Measurements from ENCODE around the gene NMNAT2. TPM values are rescaled to one million over a fixed set of nuclear protein-coding genes. Genes with fewer than 3 reads are reported as not detected.

NMNAT2 gene
- total RNA-seq, 8 experiments from 2014 or later: 0.25 to 68.9 (median 37.4) TPM

GRCh38 chr1:183300828-183301227 is 117.4 kb downstream of the NMNAT2 start:
- Histone ChIP-seq H3K4me3 (no peak overlapping the region), H3K27ac (no peak overlapping the region), H3K4me1 (replicated peaks in 1 of 2) (peaks cover 17 to 21% of the 10 kb centered on the region in 2 donors)
- no peak for ATAC-seq (replicated peaks in 6 of 8)
- 83 to 100% (median 100%) methylated on average over 1 of the region's 1 CpG; no CpG with 5 or more reads in 3 of the 10 experiments for WGBS, 10 experiments
- in situ Hi-C loops (cut with MboI; ENCODE audit: low pct_unique_long_range_greater_than_20kb in 2 of 9, low sequenced_read_pairs in 9 of 9, unreplicated experiment in 9 of 9): no loop called here

- no peak overlapping the region for H3K4me3 ChIP-seq
- peaks cover 16 to 21% of the 10 kb centered on the region in 2 donors for H3K4me1 ChIP-seq (replicated peaks in 1 of 2)
- no peak for ATAC-seq (replicated peaks in 6 of 8)
- no peak overlapping the region for H3K27ac ChIP-seq
- in situ Hi-C loops (cut with MboI; ENCODE audit: low pct_unique_long_range_greater_than_20kb in 2 of 9, low sequenced_read_pairs in 9 of 9, unreplicated experiment in 9 of 9): no loop called here
Measured at GRCh38 chr1:183300395-183300794, 117.8 kb downstream of the NMNAT2 start.

- H3K4me1 ChIP-seq (replicated peaks in 1 of 2): peaks cover 5% of the 10 kb centered on the region in 2 donors
- H3K4me3 ChIP-seq: no peak overlapping the region
- WGBS, 10 experiments: 90 to 100% (median 97%) methylated on average over 1 to 4 of the region's 4 CpGs; no CpG with 5 or more reads in 2 of the 10 experiments
- in situ Hi-C loops (cut with MboI; ENCODE audit: low pct_unique_long_range_greater_than_20kb in 2 of 9, low sequenced_read_pairs in 9 of 9, unreplicated experiment in 9 of 9): loop anchor here in 3 of 9 experiments (25.0 kb wide), 3 partner anchors 166 to 316 kb away; partner anchors contain the start of gene SMG7 (in 1 of the 3)
- no peak overlapping the region for H3K27ac ChIP-seq
- ATAC-seq (replicated peaks in 6 of 8): no peak
Measured at GRCh38 chr1:183296782-183297181, 121.4 kb downstream of the NMNAT2 start.

GRCh38 chr1:183295521-183295920 is 122.7 kb downstream of the NMNAT2 start:
- ATAC-seq (replicated peaks in 6 of 8): no peak
- WGBS, 10 experiments: 19 to 100% (median 76%) methylated on average over 2 to 5 of the region's 5 CpGs
- Histone ChIP-seq H3K4me3 (no peak overlapping the region), H3K4me1 (replicated peaks in 1 of 2) (peaks cover 10 to 13% of the 10 kb centered on the region in 2 donors), H3K27ac (no peak overlapping the region)
- in situ Hi-C loops (cut with MboI; ENCODE audit: low pct_unique_long_range_greater_than_20kb in 2 of 9, low sequenced_read_pairs in 9 of 9, unreplicated experiment in 9 of 9): loop anchor here in 3 of 9 experiments (25.0 kb wide), 3 partner anchors 167 to 317 kb away; partner anchors contain the start of gene SMG7 (in 1 of the 3)

GRCh38 chr1:183293876-183294275 is 124.3 kb downstream of the NMNAT2 start:
- 80 to 100% (median 92%) methylated on average over 1 of the region's 1 CpG; no CpG with 5 or more reads in 4 of the 10 experiments for WGBS, 10 experiments
- Histone ChIP-seq H3K4me1 (replicated peaks in 1 of 2) (peaks cover 10 to 13% of the 10 kb centered on the region in 2 donors), H3K27ac (no peak overlapping the region), H3K4me3 (no peak overlapping the region)
- in situ Hi-C loops (cut with MboI; ENCODE audit: low pct_unique_long_range_greater_than_20kb in 2 of 9, low sequenced_read_pairs in 9 of 9, unreplicated experiment in 9 of 9): loop anchor here in 3 of 9 experiments (25.0 kb wide), 3 partner anchors 168 to 318 kb away; partner anchors contain the start of gene SMG7 (in 1 of the 3)
- no peak for ATAC-seq (replicated peaks in 6 of 8)

GRCh38 chr1:183293241-183293640 is 124.9 kb downstream of the NMNAT2 start:
- peak in 3 of 8 experiments; percentile 61 to 75 (median 71) for ATAC-seq (replicated peaks in 6 of 8)
- in situ Hi-C loops (cut with MboI; ENCODE audit: low pct_unique_long_range_greater_than_20kb in 2 of 9, low sequenced_read_pairs in 9 of 9, unreplicated experiment in 9 of 9): loop anchor here in 3 of 9 experiments (25.0 kb wide), 3 partner anchors 169 to 319 kb away; partner anchors contain the start of gene SMG7 (in 1 of the 3)
- WGBS, 10 experiments: 7 to 100% (median 92%) methylated on average over 3 to 9 of the region's 9 CpGs; no CpG with 5 or more reads in 3 of the 10 experiments
- no peak overlapping the region for H3K4me3 ChIP-seq
- H3K27ac ChIP-seq: no peak overlapping the region
- H3K4me1 ChIP-seq (replicated peaks in 1 of 2): peaks cover 10 to 13% of the 10 kb centered on the region in 2 donors

GRCh38 chr1:183291802-183292514 is 126.2 kb downstream of the NMNAT2 start:
- no peak overlapping the region for H3K27ac ChIP-seq
- 0 to 78% (median 61%) methylated on average over 1 to 8 of the region's 11 CpGs; no CpG with 5 or more reads in 2 of the 10 experiments for WGBS, 10 experiments
- in situ Hi-C loops (cut with MboI; ENCODE audit: low pct_unique_long_range_greater_than_20kb in 2 of 9, low sequenced_read_pairs in 9 of 9, unreplicated experiment in 9 of 9): loop anchor here in 3 of 9 experiments (25.0 kb wide), 3 partner anchors 170 to 320 kb away; partner anchors contain the start of gene SMG7 (in 1 of the 3)
- peak; percentile 35 to 94 (median 78) for ATAC-seq (replicated peaks in 6 of 8)
- no peak overlapping the region for H3K4me3 ChIP-seq
- peaks cover 10 to 13% of the 10 kb centered on the region in 2 donors for H3K4me1 ChIP-seq (replicated peaks in 1 of 2)

- in situ Hi-C loops (cut with MboI; ENCODE audit: low pct_unique_long_range_greater_than_20kb in 2 of 9, low sequenced_read_pairs in 9 of 9, unreplicated experiment in 9 of 9): loop anchor here in 3 of 9 experiments (25.0 kb wide), 3 partner anchors 171 to 321 kb away; partner anchors contain the start of gene SMG7 (in 1 of the 3)
- WGBS, 10 experiments: 17 to 100% (median 73%) methylated on average over 1 to 2 of the region's 5 CpGs; no CpG with 5 or more reads in 3 of the 10 experiments
- H3K4me3 ChIP-seq: no peak overlapping the region
- H3K27ac ChIP-seq: peak overlapping the region in 1 of 2 donors; percentile 45
- peaks cover 10 to 13% of the 10 kb centered on the region in 2 donors for H3K4me1 ChIP-seq (replicated peaks in 1 of 2)
- ATAC-seq (replicated peaks in 6 of 8): peak in 2 of 8 experiments; percentile 9 to 14
Measured at GRCh38 chr1:183291216-183291762, 126.9 kb downstream of the NMNAT2 start.

GRCh38 chr1:183290628-183291027 is 127.6 kb downstream of the NMNAT2 start:
- WGBS, 10 experiments: 40 to 100% (median 84%) methylated on average over 1 to 6 of the region's 6 CpGs; no CpG with 5 or more reads in 2 of the 10 experiments
- Histone ChIP-seq H3K4me1 (replicated peaks in 1 of 2) (peaks cover 10 to 13% of the 10 kb centered on the region in 2 donors), H3K27ac (no peak overlapping the region), H3K4me3 (no peak overlapping the region)
- ATAC-seq (replicated peaks in 6 of 8): no peak
- in situ Hi-C loops (cut with MboI; ENCODE audit: low pct_unique_long_range_greater_than_20kb in 2 of 9, low sequenced_read_pairs in 9 of 9, unreplicated experiment in 9 of 9): loop anchor here in 3 of 9 experiments (25.0 kb wide), 3 partner anchors 172 to 322 kb away; partner anchors contain the start of gene SMG7 (in 1 of the 3)

- in situ Hi-C loops (cut with MboI; ENCODE audit: low pct_unique_long_range_greater_than_20kb in 2 of 9, low sequenced_read_pairs in 9 of 9, unreplicated experiment in 9 of 9): loop anchor here in 3 of 9 experiments (10.0 to 25.0 kb wide), 4 partner anchors 173 to 323 kb away; partner anchors contain the start of gene SMG7 (in 1 of the 3)
- WGBS, 10 experiments: 40 to 90% (median 85%) methylated on average over 1 to 8 of the region's 9 CpGs; no CpG with 5 or more reads in 5 of the 10 experiments
- peaks cover 10 to 13% of the 10 kb centered on the region in 2 donors for H3K4me1 ChIP-seq (replicated peaks in 1 of 2)
- H3K4me3 ChIP-seq: no peak overlapping the region
- no peak for ATAC-seq (replicated peaks in 6 of 8)
- H3K27ac ChIP-seq: no peak overlapping the region
Measured at GRCh38 chr1:183289051-183289496, 129.1 kb downstream of the NMNAT2 start.

- WGBS, 10 experiments: 50 to 100% (median 92%) methylated on average over 1 to 2 of the region's 2 CpGs; no CpG with 5 or more reads in 6 of the 10 experiments
- in situ Hi-C loops (cut with MboI; ENCODE audit: low pct_unique_long_range_greater_than_20kb in 2 of 9, low sequenced_read_pairs in 9 of 9, unreplicated experiment in 9 of 9): loop anchor here in 3 of 9 experiments (10.0 to 25.0 kb wide), 4 partner anchors 174 to 324 kb away; partner anchors contain the start of gene SMG7 (in 1 of the 3)
- no peak for ATAC-seq (replicated peaks in 6 of 8)
- Histone ChIP-seq H3K4me3 (no peak overlapping the region), H3K4me1 (replicated peaks in 1 of 2) (peaks cover 10 to 13% of the 10 kb centered on the region in 2 donors), H3K27ac (no peak overlapping the region)
Measured at GRCh38 chr1:183288583-183288982, 129.6 kb downstream of the NMNAT2 start.

- H3K4me3 ChIP-seq: no peak overlapping the region
- H3K4me1 ChIP-seq (replicated peaks in 1 of 2): peaks cover 10 to 12% of the 10 kb centered on the region in 2 donors
- no peak overlapping the region for H3K27ac ChIP-seq
- 29 to 100% (median 87%) methylated on average over 1 to 5 of the region's 5 CpGs; no CpG with 5 or more reads in 4 of the 10 experiments for WGBS, 10 experiments
- ATAC-seq (replicated peaks in 6 of 8): peak in 3 of 8 experiments; percentile 38 to 68 (median 59)
- in situ Hi-C loops (cut with MboI; ENCODE audit: low pct_unique_long_range_greater_than_20kb in 2 of 9, low sequenced_read_pairs in 9 of 9, unreplicated experiment in 9 of 9): loop anchor here in 3 of 9 experiments (10.0 to 25.0 kb wide), 4 partner anchors 175 to 325 kb away; partner anchors contain the start of gene SMG7 (in 1 of the 3)
Measured at GRCh38 chr1:183287191-183287675, 130.9 kb downstream of the NMNAT2 start.
